ENCODE results near the gene CFAP161.

DNA sequence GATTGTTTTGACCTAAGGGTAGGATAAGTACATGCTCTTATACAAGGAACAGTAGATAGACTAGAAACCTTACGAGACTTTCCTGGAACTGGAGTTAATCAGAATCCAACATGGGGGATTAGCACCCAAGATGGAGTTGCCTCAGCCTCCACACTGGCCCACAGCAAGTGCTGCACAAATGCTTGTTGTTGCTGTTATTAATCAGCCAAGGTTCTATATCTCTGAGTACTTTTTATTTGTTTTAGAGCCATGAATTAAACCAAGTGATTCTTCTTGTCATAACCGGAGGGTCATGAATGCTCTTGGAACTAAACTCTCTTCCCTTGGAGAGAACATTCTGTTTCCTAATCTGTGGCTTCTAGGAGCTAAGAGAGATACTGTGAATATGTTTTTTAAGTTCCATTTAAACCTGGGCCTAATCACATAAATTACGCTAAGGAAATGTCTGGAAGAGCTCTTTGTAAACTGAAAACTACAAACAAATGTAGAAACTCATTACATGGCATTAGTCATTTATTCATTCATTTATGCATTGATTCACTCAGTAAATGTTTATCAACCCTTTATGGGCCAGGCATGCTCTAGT lies 56.9 kb downstream of the CFAP161 start:
- TF ChIP-seq CTCF (IDR thresholded peaks at IDR 0.05) (no peak), POLR2A (IDR thresholded peaks at IDR 0.05) (no peak)
